GM12892 (cell line): ENCODE measurements around the gene CENPP.

Source experiments
- POLR2A ChIP-seq: IDR thresholded peaks from 2 replicates; pipeline ENCODE4 v1.6.1; 2011; ENCODE audit warnings: low read depth, low read length, control low read depth
- TAF1 ChIP-seq: IDR thresholded peaks from 2 replicates; pipeline ENCODE4 v1.6.1; 2011; ENCODE audit warnings: low read depth, mild to moderate bottlenecking, control low read depth, low read length, borderline replicate concordance

DNA sequence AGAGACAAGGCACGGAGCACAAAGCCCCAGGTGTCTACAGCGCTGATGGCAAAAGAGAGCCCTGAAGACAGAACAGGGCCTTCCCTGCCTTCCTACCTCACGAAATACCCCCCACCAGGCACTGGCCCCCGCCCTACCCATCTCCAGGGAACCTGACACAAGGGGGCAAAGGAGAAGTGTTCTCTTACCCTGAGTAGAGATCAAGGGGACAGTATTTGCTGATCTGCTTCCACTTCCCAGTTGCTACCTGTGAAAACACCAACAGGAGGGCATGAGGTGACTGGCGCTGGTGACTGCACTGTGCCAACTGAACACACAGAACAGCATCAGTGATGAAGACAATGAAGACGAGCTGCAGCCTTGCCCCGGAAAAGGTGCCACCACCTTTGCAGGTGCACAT lies 316.8 kb downstream of the CENPP start:
- no peak for TF ChIP-seq POLR2A
- TF ChIP-seq TAF1: no peak
